KBM-7 (cell line): ENCODE data around the gene CDKN2B-AS1.

Source experiments
- DNase-seq: peaks from one replicate; pipeline ENCODE4 v3.0.0-alpha.2; 2015
- in situ Hi-C: fragments of 300-500 bp; cut with MboI; formaldehyde crosslinking; loops from 2 replicates; pipeline ENCODE4 v1.14.3; 2020; ENCODE audit warnings: low sequenced_read_pairs, low pct_unique_long_range_greater_than_20kb, mixed read lengths

Gene CDKN2B-AS1

GRCh38 chr9:21976334-21976875, 18.2 kb upstream of the CDKN2B-AS1 start:
- DNase-seq: no peak
- in situ Hi-C loops: no loop called here

DNA sequence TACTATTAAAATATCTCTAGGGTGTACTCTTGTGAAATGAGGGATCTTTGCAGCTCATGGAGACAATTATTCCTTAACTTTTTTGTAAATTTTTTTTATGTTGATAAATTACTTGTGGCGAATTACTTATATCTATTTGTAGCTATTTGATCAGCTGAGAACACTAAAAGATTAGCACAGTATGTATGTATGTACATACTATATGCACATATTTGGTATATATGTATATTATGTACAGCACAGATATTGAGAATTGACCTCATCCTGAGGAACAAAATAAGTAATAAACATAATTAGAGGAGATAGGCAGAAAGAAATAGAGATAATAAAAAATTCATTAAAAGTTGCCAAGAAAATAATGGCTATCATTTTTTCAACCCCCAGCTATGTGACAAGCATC, 12.2 kb upstream of the CDKN2B-AS1 start:
- DNase-seq: no peak
- in situ Hi-C loops: no loop called here

- no peak for DNase-seq
- in situ Hi-C loops: no loop called here
Observed at GRCh38 chr9:21982861-21983560, 11.6 kb upstream of the CDKN2B-AS1 start.

DNA sequence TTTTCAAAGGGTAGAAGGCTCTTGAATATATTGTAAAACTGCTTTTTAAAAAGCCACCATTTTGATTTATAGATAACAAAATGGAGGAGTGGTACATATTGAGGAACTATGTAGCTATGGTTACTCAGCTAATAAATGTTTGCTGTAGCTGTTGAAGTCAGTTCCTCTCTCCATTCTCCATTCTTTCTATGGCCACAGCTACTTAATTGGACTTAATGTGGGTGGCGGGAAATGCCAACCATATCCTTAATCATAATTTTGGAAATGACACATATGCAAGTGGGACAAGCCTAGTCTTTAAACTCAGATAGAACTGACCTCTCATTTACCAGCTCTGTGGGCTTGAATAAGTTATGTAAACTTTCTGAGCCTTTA, 11.0 kb upstream of the CDKN2B-AS1 start:
- in situ Hi-C loops: no loop called here
- peak; percentile 54 for DNase-seq

DNA sequence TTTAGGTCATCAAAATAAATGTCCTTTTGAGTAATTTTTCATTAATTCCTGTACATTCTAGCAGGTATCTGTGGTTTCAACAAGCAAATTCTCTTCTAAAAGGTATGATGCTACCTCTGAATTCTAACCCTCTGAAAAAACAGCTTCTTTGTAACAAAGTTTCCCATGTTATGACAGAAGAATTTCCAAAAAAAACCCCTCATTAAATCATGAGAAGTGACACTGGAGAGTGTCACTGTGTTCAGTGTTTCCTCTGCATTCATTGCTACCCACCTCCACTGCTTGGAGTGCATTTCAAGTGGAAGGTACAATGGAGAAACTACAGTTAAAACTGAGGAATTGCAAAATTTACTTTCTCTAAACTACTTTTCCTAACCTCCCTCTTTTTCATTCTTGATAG, 10.5 kb upstream of the CDKN2B-AS1 start:
- DNase-seq: no peak
- in situ Hi-C loops: no loop called here

DNA sequence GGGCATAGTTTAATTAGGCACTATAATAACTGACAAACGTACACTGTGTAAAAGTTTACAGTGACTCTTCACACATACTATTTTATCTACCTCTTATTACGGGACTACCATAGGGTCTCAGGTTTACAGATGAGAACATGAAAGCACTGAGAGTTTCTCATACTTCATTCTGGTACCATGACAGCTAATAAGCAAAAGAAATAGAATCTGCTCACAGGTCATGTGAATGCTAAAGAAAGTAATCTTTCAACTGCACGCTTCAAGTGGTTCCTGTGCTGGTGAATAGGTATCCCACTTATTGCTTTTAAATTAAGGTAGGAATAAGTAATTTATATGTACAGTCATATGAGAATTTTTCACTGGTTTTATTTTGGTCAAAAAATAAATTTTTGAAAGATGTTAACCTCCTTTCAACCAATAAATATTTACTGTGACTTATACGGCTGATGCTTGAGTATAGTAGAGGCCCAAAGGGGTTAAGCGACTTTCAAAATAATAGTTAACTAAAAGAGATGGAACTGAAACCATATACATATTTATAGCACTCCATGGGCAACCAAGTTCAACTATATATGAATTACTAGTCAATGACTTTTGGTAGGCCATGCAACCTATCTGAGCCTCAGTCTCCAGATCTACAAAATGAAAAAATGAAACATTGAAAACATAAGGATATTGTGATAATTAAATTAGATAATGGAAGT, 8.5 kb upstream of the CDKN2B-AS1 start:
- DNase-seq: no peak
- in situ Hi-C loops: no loop called here

- in situ Hi-C loops: no loop called here
Observed at GRCh38 chr9:21988056-21988990, 6.3 kb upstream of the CDKN2B-AS1 start.

GRCh38 chr9:21989440-21990189, 5.0 kb upstream of the CDKN2B-AS1 start:
- in situ Hi-C loops: no loop called here
- DNase-seq: no peak

More at GRCh38 chr9:21988056-21988990, 6.3 kb upstream of the CDKN2B-AS1 start:
- peak; percentile 25 for DNase-seq

- in situ Hi-C loops: no loop called here
- peak; percentile 47 for DNase-seq
Observed at GRCh38 chr9:21991072-21991959, 3.3 kb upstream of the CDKN2B-AS1 start.

- in situ Hi-C loops: no loop called here
- DNase-seq: no peak
Observed at GRCh38 chr9:21993007-21993406, 1.6 kb upstream of the CDKN2B-AS1 start.

GRCh38 chr9:21993893-21994555, 567 bp upstream of the CDKN2B-AS1 start, which contains the start of gene CDKN2A:
Gene CDKN2A (minus strand): TSS chr9:21994392.
- in situ Hi-C loops: no loop called here
- DNase-seq: peak; percentile 81

- in situ Hi-C loops: no loop called here
- peak; percentile 94 for DNase-seq
Observed at GRCh38 chr9:21995006-21995665, 545 bp downstream of the CDKN2B-AS1 start.

- DNase-seq: peak; percentile 67
Observed at GRCh38 chr9:21995666-21996398, 1.2 kb downstream of the CDKN2B-AS1 start.

GRCh38 chr9:21996438-21996837, 1.8 kb downstream of the CDKN2B-AS1 start:
- in situ Hi-C loops: no loop called here
- peak; percentile 75 for DNase-seq

More at GRCh38 chr9:21995666-21996398, 1.2 kb downstream of the CDKN2B-AS1 start:
- in situ Hi-C loops: no loop called here

DNA sequence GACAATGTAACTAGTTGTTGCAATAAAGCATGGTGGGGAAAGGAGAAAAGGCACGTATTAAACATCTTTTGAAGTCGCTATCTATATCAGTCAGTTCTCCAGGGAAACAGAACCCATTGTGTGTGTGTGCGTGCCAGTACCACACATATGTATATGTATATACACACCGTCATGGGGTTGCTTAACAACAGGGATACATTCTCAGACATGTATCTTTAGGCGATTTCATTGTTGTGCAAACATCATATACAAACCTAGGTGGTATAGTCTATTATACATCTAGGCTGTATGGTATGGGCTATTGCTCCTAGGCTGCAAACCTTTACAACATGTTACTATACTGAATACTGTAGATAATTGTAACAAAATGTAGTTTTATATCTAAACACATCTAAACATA, 2.3 kb downstream of the CDKN2B-AS1 start:
- DNase-seq: no peak
- in situ Hi-C loops: no loop called here

GRCh38 chr9:21997480-21997879, 2.9 kb downstream of the CDKN2B-AS1 start:
- no peak for DNase-seq
- in situ Hi-C loops: no loop called here
